Lower leg skin (tissue), 4 donors: ENCODE measurements around the gene TMEM17. TPM values are rescaled to one million over a fixed set of nuclear protein-coding genes. Genes with fewer than 3 reads are reported as not detected.

Experiments used
- DNase-seq, 2 donors: peaks; one replicate each; pipeline ENCODE4 v3.0.0-alpha.2; 2019; ENCODE audit warnings: low spot score in 2 of 2
- H3K4me3 ChIP-seq: fragments of 200-600 bp; sonication (generic); 2 replicates; pipeline ENCODE4 v1.5.1; 2017; ENCODE audit warnings: mild to moderate bottlenecking, low read depth; ENCODE audit not compliant: poor library complexity, severe bottlenecking
- CTCF ChIP-seq, 3 donors: fragments of 450-650 bp; IDR thresholded peaks; one replicate each; pipeline ENCODE4 v1.5.1; 2016; ENCODE audit warnings: antibody characterized with exemption in 3 of 3, mild to moderate bottlenecking in 3 of 3, moderate library complexity in 2 of 3
- POLR2A ChIP-seq, 2 donors: fragments of 450-650 bp; IDR thresholded peaks; one replicate each; pipeline ENCODE4 v1.6.1; 2016 to 2017; ENCODE audit warnings: antibody characterized with exemption in 2 of 2, mild to moderate bottlenecking in 1 of 2, moderate library complexity in 1 of 2
- WGBS, 2 donors: methylation state at CpG; one replicate each; pipeline ENCODE4 v1.1.5; 2018; 5-methylcytosine and 5-hydroxymethylcytosine counted together
- intact Hi-C: fragments of 100-400 bp; cut with DNase I; formaldehyde crosslinking; loops from one replicate; pipeline ENCODE4 v1.15.0; 2023; ENCODE audit warnings: low total_unique reads
- total RNA-seq, 4 donors: library from RNA; depleted of rRNA; stranded (reverse); fragments of >200 nt; gene quantifications; one replicate each; pipeline ENCODE4 v1.1.0, GENCODE V29; 2016

The TMEM17 gene
- total RNA-seq, 4 donors from 2014 or later, result 0.80 to 8.6 (median 1.9) TPM

DNA sequence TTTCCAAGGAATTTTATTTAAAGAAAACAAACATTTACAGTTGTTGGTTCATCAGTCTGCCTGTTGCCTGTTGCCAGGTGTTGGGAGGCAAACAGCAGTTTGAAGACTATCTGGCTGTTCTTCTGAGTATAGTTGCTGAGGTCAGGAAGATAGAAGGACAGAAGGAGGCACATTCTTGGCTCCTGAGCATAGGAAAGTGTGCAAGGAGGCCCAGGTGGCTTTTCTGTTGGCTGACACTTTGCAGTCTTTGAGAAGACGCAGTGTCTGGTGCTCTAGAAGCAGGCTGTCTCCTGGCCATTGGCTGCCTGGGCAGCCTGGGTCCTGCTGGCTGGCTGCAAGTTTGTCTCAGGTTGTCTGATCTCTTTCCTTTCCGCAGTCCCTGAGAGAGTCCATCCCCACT, 36.4 kb downstream of the TMEM17 start:
- TF ChIP-seq CTCF (IDR thresholded peaks at IDR 0.05) (no peak), POLR2A (IDR thresholded peaks at IDR 0.05) (no peak)
- WGBS, 2 donors, result 91 to 100% methylated on average over 2 of the region's 2 CpGs
- H3K4me3 ChIP-seq, result no peak overlapping the region
- no peak for DNase-seq
- intact Hi-C loops, result no loop called here

DNA sequence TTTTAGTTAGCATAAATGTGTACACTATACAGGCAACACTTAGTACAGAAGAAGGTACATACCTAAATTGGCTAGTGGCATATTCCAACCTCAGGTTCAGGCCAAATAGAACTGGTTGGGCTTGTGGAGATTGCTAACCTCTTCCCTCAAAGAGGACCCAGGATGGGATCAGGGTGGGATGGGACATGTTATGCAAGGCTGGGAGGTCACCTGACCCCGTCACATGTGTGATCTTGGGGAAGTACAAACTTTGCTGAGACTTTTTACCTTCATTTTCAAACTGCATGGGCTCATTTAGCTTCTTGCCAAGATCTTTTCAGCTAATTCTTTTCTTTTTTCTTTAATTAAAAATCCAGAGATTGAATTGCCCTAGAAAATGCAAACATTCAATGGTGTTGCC, 36.9 kb downstream of the TMEM17 start:
- no peak overlapping the region for H3K4me3 ChIP-seq
- intact Hi-C loops, result no loop called here
- no peak for DNase-seq
- TF ChIP-seq CTCF (IDR thresholded peaks at IDR 0.05) (no peak), POLR2A (IDR thresholded peaks at IDR 0.05) (no peak)
- WGBS, 2 donors, result 77 to 86% methylated on average over 1 of the region's 1 CpG

GRCh38 chr2:62467475-62468321, 38.3 kb downstream of the TMEM17 start:
- intact Hi-C loops, result no loop called here
- no peak for TF ChIP-seq CTCF (IDR thresholded peaks at IDR 0.05)
- no peak for TF ChIP-seq POLR2A (IDR thresholded peaks at IDR 0.05)
- 24 to 29% methylated on average over 8 of the region's 8 CpGs for WGBS, 2 donors
- peak in 1 of 2 donors; percentile 57 for DNase-seq
- H3K4me3 ChIP-seq, result no peak overlapping the region

DNA sequence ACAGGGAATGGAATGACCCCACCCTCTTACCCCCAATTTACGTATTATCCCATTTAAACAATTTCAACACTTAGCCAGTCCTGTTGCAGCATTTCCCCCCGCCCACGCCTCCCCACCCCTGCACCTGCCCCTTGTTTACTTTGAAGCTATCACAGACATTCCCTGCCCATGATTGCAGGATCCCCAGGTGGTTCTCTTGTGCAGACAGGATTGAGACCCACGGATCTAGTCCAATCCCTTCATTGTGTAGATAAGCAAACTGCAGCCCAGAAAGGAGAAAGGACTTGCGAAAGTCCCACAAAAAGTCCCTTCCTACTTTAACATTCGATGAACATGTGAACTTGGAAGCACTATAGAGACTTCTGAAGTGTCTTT, 38.9 kb downstream of the TMEM17 start:
- H3K4me3 ChIP-seq, result no peak overlapping the region
- no peak for DNase-seq
- WGBS, 2 donors, result 47 to 49% methylated on average over 6 of the region's 6 CpGs
- TF ChIP-seq POLR2A (IDR thresholded peaks at IDR 0.05) (no peak), CTCF (IDR thresholded peaks at IDR 0.05) (no peak)
- intact Hi-C loops, result no loop called here

DNA sequence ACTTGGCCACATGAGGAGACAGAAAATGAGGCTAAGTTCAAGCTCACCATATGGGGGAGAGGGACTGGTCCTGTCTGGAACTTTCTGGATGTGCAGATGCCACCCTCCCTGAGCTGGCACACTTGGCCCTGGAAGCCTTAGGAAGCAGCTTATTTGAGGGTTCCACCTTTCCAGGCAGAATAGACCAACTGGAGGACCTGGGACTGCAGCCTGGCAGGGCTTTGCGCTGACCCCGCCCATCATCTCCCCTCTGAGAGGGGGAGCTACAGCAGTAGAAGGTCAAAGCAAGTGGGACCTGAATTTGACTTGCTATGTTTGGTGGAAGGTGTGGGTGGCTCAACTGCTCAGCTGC, 39.5 kb downstream of the TMEM17 start:
- TF ChIP-seq CTCF (IDR thresholded peaks at IDR 0.05) (no peak), POLR2A (IDR thresholded peaks at IDR 0.05) (no peak)
- intact Hi-C loops, result no loop called here
- DNase-seq, result no peak
- WGBS, 2 donors, result 100% methylated on average over 2 of the region's 2 CpGs; no CpG with 5 or more reads in 1 of the 2 donors
- no peak overlapping the region for H3K4me3 ChIP-seq
